ENCODE results near the gene ATG4C.
"Not testable (repeated sequence)": the region's sequence is repeated elsewhere in the genome, so short reads cannot be mapped to it uniquely, and the experiment has no call there.

Gene ATG4C

DNA sequence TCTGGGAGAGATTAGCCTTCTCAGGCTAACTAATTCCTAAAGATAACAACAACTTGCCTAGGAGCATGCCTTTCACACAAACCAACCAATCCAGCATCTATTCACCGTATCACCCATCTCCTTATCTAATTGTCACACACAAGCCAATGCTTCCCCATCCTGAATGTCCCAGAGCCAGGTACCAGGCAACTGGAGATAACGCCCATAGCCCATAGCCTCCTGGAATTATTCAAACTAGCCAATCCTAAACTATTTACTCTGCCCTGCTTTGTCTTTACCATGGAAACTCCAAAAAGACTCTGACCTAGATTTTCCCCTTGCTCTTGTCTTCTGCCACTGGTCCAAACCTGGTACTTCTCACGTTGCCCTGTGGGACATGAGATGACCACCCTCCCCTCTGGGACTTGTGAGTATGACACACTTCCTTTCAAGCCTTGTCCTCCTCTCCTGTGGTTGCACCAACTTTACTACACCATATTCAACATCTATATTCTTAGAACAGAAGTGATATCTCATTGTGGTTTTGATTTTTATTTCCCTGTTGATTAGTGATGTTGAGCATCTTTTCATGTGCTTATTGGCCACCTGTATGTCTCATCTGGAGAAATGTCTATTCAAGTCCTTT lies 8.8 kb upstream of the ATG4C start:
- DNase-seq = no peak

DNA sequence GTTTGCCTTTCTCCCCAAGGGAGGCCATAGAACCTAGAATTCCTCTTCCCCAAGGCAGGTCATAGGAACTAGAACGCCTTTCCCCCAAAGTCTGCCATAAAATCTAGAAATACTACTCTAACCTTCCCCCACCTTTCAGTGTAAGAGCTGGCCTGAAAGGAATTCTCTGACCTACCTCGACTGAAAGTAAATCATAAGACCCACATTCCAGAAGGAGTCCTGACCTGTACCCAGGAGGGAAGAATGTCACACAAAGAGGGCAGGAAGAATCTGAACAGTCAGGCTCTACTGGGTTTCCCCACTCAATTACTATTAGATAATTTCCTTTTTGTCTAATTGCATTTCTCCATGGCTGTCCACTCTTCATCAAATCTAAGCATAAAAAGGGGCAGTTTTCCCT lies 5.7 kb upstream of the ATG4C start:
- no peak for DNase-seq

DNA sequence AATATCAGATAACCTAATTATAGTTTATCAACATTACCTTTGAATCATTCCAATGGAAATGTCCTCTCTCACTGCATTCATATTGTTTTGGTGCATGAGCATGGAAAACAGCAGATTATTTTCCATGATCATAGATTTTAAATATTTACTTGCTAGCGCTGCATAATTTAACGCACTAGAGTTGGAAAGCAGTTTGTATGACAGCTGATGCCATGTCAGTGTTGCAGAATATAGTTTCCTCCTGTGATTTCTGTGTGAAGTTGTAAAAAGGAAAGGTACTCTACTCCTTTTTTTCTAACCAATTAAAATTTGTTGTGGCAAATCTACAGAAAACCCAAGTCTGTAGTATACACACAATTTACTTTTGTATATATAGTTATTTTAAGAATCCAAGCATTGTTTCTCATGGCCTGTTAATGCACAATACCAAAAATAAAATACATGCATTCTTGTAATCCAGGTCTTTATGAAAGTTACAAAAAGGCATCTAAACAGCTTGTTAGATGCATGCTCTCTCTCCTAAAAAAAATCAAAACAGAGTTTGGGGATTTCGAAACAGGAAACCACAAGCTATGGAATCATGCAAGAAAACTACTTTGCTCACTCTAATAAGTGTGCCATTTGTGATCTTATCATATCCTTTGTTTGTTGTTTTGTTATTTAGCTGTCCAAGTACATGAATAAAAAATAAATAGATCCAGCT lies 1.9 kb upstream of the ATG4C start:
- no peak for DNase-seq

DNA sequence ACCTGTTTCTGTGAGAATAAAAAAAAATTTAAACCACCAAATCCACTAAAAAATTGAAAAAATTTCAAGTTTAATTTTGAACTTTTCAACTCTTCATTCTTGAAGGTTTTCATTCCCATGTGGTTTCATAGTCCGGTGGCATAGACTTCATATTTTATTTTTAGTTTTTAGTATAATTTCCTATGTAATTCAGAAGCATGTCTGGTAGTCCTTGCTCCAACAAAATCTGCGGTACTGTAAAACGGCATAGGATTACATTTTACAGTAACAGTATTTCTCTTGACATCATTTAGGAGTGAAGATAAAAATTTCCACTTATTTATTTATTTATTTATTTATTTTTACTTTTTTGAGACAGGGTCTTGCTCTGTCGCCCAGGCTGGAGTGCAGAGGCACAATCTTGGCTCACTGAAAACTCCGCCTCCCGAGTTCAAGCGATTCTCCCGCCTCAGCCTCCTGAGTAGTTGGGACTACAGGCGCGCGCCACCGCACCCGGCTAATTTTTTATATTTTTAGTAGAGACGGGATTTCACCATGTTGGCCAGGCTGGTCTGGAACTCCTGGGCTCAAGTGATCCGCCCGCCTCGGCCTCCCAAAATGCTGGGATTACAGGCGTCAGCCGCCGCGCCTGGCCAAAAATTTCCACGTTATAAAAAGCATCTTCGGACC lies 1.3 kb upstream of the ATG4C start:
- DNase-seq = not testable (repeated sequence)

DNA sequence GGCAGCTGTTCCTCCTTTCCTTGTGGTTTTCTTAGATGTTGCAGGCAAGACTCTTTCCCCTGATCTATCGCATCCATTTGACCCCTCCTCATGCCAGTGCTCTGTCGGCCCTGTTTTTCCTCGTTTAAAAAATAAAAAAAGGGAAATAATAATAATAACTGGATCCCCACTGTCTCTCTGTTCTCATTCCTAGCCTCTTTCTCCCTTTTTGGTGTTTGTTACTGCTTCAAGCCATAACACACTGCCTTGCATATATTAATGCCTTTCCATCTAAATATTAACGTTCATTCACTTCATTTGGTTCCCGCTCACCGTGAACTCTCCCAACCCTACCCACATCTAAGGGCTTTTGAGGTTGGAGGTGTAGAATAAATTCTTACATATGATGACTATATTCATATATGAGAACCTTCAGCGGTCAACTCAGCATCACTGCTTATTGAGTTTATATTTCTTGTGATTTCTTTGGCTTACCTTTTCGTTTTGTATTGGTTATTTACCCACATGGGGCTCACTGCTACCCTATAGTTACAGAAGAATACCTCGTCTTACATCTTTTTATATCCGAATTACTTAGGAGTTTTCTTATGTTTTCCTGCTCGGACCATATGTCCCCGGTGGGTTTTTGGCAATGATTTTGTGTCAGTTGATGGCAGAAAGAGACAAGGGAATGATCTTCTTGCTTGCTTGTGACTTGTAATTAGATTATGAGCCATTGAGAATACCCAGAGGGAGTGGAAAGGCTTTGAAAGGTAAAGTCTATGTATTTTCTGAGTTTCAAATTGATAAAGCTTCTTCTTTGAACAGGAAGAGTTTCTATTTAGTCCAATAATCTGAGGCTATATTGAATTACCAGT lies 805 bp downstream of the ATG4C start:
- peak; percentile 13 for DNase-seq

DNA sequence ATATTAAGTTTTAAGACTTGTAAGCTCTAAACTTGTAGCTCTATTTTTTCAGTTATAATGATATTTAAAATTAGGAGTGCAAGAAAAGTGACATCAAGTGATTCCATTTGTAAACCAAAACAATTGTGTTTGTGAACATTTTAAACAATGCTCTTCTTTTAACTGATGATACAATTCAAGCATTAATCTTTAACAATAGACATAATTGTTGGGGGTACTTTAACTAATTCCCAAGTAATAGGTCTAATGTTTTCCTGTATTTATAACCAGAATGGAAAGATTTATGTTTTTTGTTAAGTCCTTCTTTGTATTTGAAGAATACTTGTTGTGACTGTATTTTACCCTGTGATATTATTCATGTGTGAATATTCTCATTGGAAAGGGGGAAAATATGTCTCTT lies 6.8 kb downstream of the ATG4C start:
- DNase-seq = no peak

DNA sequence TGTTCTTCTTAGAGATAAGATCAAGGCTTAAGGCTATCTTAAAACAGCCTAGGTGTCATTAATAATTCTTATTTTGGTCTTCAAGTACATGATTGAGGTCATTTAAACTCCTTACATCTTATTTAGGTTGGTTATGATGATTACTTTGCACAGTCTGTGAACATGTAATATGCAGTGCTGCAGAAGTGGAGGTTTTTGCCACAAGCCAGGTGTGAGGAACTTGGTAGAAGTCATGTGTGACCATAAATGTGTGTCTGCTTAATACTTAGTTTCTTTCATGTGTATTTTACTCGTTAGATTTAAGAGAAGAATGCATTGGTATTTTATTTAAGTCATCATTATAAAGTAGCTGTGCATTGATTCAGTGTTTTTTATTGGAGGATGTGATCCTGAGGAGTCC lies 10.1 kb downstream of the ATG4C start:
- no peak for DNase-seq

DNA sequence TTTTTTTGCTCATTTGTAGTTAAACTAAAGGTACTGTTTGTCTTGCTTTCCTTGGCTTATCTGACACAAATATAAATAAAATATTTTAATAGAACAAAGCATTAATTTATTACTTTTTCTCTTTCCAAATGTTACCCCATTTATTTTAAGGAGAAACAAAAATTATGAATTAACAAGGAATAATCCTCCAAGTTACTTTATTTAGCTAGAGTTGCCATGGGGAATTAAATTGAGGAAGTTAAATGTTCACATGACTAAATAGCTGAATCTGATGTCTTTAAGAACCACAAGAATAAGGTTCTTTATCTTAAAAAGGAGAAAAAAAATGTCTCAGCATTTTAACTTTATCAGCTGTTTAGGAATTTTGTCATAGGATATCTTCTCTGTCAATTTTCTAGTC lies 12.3 kb downstream of the ATG4C start:
- DNase-seq = no peak

DNA sequence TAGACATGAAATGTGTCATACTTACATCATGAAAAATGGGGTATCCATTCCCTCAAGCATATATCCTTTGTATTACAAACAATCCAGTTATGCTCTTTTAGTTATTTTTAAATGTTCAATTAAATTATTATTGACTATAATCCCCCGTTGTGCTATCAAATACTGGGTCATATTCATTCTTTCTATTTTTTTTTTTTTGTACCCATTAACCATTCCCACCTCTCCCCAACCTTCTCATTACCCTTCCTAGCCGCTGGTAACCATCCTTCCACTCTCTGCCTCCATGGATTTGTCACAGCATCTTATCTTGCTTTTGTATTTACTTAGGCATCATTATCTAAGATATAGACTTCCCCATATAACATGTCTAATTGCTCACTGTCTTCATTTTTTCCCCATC lies 15.8 kb downstream of the ATG4C start:
- no peak for DNase-seq

DNA sequence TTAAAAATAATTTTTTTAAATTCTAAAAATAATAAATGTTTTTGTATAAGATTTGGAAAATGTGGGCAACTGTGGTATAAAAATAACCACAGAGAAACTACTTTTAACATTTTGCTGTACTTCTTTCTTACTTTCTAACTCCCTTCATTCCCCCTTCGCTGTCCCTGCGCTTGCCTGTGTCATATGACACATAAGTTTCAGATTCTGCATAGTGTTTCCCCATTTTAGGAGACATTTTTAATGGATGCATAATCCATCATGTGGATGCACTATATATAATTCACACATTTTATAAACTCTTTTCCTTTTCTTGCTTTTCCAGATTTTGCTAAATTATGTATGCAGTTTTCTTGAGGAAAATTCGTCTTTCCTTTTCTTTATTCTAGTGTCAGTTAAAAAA lies 16.3 kb downstream of the ATG4C start:
- DNase-seq = no peak

DNA sequence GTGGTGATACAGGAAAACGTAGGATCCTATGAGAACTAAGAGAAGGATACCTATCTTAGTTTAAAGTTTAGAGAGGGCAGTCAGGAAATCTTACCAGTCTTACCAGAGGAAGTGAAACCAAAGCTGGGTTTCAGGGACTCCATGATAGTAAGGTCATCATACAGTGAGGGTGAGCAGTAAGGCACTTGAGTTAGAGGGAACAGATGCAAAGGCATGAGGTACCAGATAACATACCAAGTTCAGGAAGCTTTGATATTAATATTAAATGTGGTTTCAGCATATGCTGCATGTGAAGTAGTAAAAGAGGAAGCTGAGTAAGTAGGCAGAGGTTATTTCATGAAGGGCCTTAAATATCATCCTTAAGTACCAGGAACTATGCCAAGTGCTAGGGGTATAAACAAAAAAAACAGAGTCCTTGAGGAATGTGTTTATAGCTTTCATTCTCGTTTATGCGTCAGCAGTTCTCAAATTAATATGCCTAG lies 16.9 kb downstream of the ATG4C start:
- peak; percentile 26 for DNase-seq

DNA sequence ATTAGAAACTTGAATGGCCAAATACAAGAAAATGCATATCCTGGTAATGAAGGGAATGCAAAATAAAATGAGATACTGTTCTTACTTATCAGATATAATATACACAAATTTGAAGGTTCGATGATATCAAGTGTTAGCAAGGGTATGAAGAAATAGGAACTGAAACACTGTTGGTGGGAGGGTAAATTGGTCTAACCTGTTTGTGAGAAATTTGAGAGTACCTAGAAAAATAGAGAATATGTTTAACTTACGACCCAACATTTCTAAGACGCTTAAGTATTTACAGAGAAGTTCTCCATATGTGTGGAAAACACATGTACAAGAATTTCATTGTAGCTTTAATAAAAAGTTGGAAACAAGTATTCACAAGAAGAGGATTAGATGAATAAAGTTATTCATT lies 25.9 kb downstream of the ATG4C start:
- DNase-seq = no peak

DNA sequence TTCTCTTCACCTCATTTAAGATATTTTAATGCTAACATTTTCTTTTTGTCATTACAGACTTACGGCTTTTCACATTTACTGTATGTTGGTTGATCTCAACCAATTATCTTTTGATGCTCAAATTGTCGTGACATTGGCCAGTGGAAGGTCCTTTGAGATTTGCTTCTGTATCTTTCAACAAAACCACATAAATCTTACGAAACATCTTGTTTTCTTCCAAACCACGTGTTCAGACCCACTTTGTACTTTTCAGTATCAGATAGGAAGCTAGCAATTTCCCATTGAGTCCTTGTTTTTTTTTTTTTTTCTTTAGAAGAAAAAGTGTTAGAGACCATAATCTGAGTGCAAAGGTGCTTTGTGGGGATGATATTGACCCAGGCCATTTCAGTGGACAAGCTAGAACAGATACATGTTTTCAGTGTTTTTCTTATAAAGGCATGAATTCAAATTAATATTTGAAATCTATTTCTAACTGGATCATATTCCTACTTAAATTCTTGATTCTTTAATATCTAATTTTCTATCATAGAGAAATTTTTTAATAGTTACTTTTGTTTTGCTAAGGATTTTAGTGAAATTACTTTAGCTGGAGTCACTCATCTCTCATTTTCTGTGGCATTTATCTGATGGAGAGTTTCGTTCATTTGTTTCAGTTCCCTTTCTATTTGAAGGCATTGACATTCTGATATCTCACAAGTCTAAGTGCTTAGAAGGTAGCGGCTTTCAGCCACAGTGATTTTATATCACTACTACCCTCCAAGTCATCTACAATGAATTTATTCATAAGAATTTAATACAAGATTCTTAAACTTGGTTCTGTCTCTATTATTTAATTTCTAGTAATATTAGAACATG lies 26.7 kb downstream of the ATG4C start:
- no peak for DNase-seq

DNA sequence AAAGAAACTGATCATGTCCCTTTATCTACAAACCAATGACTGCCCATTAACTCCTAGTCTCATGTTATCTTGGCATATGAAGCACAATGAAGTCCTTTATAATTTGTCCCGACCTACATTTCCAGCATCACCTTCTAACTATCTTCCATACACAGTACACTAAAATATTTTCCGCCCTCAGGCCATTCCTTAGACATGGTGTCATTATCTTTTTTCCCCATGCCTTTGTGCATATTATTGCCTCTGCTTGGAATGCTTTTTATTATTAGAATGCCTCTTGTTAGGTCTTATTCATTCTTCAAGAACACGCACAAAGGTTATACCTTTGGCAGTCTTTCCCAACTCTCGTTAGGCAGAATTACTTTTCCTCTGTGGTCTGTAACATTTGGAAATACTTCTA lies 39.6 kb downstream of the ATG4C start:
- DNase-seq = no peak

DNA sequence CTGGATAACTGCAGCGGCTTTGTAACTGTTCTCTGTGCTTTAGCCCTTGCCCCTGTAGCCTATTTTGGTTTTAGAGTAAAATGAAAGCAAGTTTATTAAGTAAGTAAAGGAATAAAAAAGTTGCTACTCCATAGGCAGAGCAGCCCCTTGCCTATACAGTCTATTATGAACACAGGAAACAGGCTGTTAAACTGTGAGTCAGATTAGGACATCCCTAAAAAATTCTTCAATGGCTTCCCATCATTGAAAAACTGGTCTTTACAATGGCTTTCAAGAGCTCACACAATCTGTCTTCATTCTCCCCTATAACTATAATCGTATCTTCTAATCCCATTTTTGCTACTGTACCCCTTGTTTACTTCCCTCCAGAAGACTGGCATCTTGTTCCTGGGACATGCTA lies 43.0 kb downstream of the ATG4C start:
- no peak for DNase-seq

DNA sequence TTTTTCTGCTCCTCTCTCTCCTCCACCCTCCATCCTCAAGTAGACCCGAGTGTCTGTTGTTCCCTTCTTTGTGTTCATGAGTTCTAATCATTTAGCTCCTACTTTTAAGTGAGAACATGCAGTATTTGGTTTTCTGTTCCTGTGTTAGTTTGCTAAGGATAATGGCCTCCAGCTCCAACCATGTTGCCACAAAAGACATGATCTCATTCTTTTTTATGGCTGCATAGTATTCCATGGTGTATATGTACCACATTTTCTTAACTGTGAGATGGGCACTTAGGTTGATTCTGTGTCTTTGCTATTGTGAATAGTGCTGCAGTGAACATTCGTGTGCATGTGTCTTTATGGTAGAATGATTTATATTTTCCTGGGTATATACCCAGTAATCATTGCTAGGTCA lies 43.9 kb downstream of the ATG4C start:
- DNase-seq = not testable (repeated sequence)

DNA sequence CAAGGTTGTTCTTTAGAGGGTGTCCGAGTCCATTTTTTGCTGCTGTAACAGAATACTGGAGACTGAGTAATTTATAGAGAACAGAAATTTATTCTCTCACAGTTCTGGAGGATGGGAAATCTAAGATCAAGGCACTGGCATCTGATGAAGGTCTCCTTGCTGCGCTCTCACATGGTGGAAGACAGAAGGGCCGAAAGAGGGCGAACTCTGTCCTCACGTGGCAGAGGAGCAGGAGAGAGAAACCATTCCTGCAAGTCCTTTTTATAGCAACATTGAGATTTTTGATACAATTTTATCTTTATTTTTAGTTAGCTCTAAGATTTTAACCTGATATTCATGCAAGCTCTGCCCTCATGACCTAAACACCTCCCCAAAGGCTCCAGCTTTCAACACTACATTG lies 48.3 kb downstream of the ATG4C start:
- DNase-seq = no peak

DNA sequence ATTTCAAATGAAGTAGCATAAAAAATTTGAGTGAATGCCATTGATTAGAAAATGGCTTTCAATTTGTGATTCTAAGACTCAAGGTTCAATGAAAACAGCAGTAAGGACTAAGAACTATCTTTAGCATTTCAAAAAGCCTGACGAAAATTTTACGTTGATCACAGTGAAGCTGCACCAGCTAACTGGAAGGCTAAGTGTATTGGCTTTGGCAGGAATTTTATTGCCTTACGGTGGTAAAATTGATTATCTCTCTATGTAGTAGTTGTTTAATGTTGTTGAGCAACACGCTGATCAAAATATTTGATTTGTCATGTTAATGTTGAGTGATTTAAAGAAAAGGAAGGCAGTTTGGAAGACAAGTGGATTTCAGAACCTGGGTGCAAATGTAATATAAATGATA lies 49.6 kb downstream of the ATG4C start:
- DNase-seq = no peak

DNA sequence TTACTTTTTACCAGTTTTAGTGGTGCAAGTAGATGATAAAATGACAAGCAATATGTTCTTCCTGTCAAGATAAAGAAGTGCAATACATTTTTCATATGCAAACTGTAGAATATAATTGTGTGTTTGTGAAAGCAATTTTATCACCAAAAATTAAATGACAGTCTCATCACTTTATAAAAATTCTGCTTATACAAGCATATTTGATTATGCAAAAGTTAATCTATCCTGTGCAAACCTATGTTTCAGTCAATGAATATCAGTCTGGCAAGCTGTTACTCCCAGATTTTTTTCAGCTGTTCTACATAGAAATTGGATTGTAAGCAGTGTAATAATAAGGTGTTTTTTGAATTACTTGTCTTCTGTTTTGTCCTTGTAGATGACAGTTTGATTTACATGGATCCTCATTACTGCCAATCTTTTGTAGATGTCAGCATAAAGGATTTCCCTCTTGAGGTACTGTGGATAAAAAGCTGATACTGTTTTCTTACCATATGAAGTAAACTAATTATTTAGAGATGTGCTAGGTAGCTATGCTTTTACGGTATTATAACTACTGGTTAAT lies 50.5 kb downstream of the ATG4C start:
- DNase-seq = no peak

DNA sequence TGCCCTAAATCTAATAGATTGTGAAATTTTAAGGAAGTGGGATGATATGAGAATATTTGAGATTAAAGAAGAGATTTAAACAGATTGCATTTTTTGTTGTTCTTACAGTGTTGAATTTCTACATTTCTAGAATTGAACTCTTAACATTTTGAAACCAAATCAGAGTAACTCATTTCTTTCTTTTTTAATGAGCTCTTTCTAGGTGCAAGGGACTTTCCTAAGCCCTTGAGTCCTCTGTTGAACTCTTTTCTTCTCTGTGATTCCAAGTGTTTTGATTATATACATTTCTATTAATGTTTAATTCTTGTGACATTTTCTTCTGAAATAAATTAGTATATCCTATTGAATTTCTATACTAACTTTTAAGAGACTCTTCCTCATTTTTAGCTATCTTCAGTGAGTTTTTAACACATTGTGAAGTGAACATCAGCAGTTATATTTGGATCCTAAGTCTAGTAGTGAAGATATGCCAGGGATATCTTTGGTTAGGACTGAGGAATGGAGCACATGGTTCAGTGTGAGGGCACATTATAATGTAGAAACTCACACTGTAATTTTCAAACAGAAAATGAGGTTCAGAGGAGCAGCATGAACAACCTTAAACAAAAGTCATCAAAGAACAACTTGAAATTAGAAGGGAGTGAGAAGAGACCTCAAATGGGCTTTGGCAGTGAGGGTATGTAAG lies 53.1 kb downstream of the ATG4C start:
- DNase-seq = no peak

DNA sequence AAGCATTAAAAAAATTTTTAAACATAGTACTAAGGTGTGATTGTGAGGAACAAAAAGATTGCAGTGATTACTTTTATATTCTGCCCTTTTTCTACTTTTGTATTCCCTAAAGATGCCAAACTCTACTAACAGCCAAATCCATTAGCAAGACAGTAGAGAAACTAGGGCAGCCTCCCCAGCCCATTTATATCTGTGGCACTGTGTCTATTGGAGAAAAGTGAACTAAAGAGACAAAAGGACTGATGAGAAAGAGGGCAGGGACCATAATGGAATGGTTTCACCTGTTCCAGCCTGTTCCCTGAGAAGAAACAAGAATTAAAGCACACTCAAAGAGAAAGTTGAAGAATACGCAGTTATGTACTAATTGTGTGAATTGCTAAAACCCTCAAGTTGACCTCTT lies 56.6 kb downstream of the ATG4C start:
- DNase-seq = no peak
